HFF-Myc (cell line): ENCODE measurements around the gene BCAS4.

Source experiments
- DNase-seq: peaks from one replicate; pipeline ENCODE4 v3.0.0-alpha.2; 2011; ENCODE audit warnings: low read depth; ENCODE audit errors: extremely low read depth
- H3K4me3 ChIP-seq: replicated peaks from 2 replicates; pipeline ENCODE4 v1.5.1; 2011; ENCODE audit warnings: low read depth, mild to moderate bottlenecking, control low read depth, low read length
- CTCF ChIP-seq: IDR thresholded peaks from 2 replicates; pipeline ENCODE4 v1.5.1; 2012; ENCODE audit warnings: mild to moderate bottlenecking, low read depth, low read length, control low read depth; ENCODE audit errors: missing control alignments

BCAS4 gene

GRCh38 chr20:50924261-50924920 is 129.5 kb downstream of the BCAS4 start:
- TF ChIP-seq CTCF = no peak
- no peak overlapping the region for H3K4me3 ChIP-seq
- no peak for DNase-seq

DNA sequence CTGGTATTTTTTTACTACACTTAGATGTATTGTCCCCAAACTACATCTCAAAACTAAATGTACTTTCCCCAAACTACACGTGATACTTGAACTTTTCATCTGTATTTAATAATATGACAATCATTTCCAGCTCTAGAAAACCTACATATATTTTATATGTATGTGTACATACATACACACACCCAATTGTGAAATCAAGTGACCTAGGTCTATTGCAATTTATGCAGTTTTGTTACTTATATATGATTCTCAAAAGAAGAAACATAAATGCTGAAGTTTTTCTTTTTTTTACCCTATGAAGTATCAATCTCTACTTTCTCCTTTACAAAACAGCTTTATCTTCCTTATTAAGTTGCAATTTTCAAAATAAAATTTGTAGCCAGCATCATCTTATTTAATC is 131.7 kb downstream of the BCAS4 start:
- no peak for TF ChIP-seq CTCF
- DNase-seq = no peak
- H3K4me3 ChIP-seq = no peak overlapping the region
